Heart left ventricle (tissue), 13 donors: ENCODE results near the gene IKZF1.

Experiments
- CTCF ChIP-seq, 12 donors: fragments of 200-600 bp; sonication (generic) in 4 of 12; IDR thresholded peaks; one replicate each; pipeline versions ENCODE4 v1.5.0 to v1.8.0; 2018 to 2022; ENCODE audit warnings: antibody characterized with exemption in 12 of 12, mild to moderate bottlenecking in 5 of 12
- POLR2A ChIP-seq, 2 donors: fragments of 450-650 bp; IDR thresholded peaks; one replicate each; pipeline ENCODE4 v1.6.1; 2017; ENCODE audit warnings: antibody characterized with exemption in 2 of 2, mild to moderate bottlenecking in 2 of 2, moderate library complexity in 2 of 2
- donor health status: ischemic (EF 13 %, LVEDD 7.1; RV severe dilation, severe dysfunction).
- donor health status: DM: no; HTN: yes; CAD: no.
- donor health status: DM: no; HTN: no; CAD: no.
- donor health status: ischemic (EF 25% LVEDD 6.9; RV normal size, moderate dysfunction).
- donor health status: ischemic (EF 25% LVEDD 5.7; RV mildly dilated, moderate dysfunction).
- donor health status: ischemic (EF 35%, LVEDD 5.7; RV mildly dilated, moderate dysfunction).
- donor health status: nonischemic (EF 11% LVEDD 7.7; RV severe dilation, severe dysfunction).
- donor health status: DM: yes; HTN: yes; CAD: no.
- donor health status: PGD.
- donor health status: ischemic (EF 29% LVEDD 5.4; RV normal size, mild dysfunction).
- donor health status: nonischemic (EF 23%, LVEDD 6.1; RV moderate dilation, normal function).

- TF ChIP-seq POLR2A (IDR thresholded peaks at IDR 0.05) (no peak), CTCF (IDR thresholded peaks at IDR 0.05) (no peak)
These were observed 17.4 kb upstream of the IKZF1 start for GRCh38 chr7:50287129-50287528.
